ENCODE results near the gene ROBO3. TPM values are rescaled to one million over a fixed set of nuclear protein-coding genes. Genes with fewer than 3 reads are reported as not detected.
A peak's percentile ranks its signal among the peaks of the same experiment; 100 is the strongest.

The ROBO3 gene
- total RNA-seq, 1 experiment from 2014 or later = 1.3 TPM

DNA sequence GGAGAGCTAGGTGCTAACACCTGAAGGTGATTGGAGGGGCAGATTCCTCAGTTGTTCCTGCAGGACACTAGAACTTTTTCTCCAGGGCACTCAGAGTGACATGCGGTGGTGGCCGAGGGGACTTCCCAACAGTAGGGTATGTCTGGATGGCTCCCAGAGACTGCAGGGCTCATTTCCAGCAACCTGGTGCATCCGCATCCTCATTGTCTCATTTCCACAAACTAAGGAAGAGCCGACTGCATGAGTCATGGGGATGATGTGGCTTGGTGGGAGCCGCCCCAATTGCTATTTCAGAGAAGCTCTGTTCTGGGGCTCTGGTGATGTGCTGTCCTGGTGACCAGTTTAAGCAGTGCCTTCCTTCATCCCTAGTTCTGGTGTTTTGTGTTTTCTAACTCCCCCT is 35.2 kb downstream of the ROBO3 start:
- peak overlapping the region; percentile 43 for H3K4me2 ChIP-seq
- no peaks in the 10 kb centered on the region for H3K36me3 ChIP-seq (ENCODE audit: low read depth)
- peak; percentile 42 to 51 for DNase-seq
- no peaks in the 10 kb centered on the region for H3K9me2 ChIP-seq (ENCODE audit: insufficient read depth)
- CTCF ChIA-PET = no interaction called here
- no peak for TF ChIP-seq EZH2 (IDR thresholded peaks at IDR 0.05; ENCODE audit: low read depth)
- TF ChIP-seq, protein P1, sequence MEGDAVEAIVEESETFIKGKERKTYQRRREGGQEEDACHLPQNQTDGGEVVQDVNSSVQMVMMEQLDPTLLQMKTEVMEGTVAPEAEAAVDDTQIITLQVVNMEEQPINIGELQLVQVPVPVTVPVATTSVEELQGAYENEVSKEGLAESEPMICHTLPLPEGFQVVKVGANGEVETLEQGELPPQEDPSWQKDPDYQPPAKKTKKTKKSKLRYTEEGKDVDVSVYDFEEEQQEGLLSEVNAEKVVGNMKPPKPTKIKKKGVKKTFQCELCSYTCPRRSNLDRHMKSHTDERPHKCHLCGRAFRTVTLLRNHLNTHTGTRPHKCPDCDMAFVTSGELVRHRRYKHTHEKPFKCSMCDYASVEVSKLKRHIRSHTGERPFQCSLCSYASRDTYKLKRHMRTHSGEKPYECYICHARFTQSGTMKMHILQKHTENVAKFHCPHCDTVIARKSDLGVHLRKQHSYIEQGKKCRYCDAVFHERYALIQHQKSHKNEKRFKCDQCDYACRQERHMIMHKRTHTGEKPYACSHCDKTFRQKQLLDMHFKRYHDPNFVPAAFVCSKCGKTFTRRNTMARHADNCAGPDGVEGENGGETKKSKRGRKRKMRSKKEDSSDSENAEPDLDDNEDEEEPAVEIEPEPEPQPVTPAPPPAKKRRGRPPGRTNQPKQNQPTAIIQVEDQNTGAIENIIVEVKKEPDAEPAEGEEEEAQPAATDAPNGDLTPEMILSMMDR (conservative IDR thresholded peaks at IDR 0.05) = no peak
- H3K79me2 ChIP-seq (ENCODE audit: low read depth) = no peaks in the 10 kb centered on the region
- no TSS peak for BruUV-seq (replicated peaks)
- H4K20me1 ChIP-seq (ENCODE audit: insufficient read depth) = no peaks in the 10 kb centered on the region
- no peaks in the 10 kb centered on the region for H3K27me3 ChIP-seq (ENCODE audit: insufficient read depth, low read depth)
- H3K4me3 ChIP-seq = no peak overlapping the region
- H3K4me1 ChIP-seq (replicated peaks; ENCODE audit: insufficient read depth) = peaks cover 34% of the 10 kb centered on the region
- POLR2A ChIA-PET (ENCODE audit: unreplicated experiment) = interaction anchor here (0.8 kb wide), 1 partner anchor 278 kb away, joined by 5 read pairs; no protein-coding TSS in a partner anchor
- H3K27ac ChIP-seq = peak overlapping the region; percentile 41
- intact Hi-C loops (cut with micrococcal nuclease; ENCODE audit: unreplicated experiment) = no loop called here
- H2AFZ ChIP-seq = no peak overlapping the region
- H3K9me3 ChIP-seq (ENCODE audit: insufficient read depth, low read depth) = no peaks in the 10 kb centered on the region
- peaks cover 16% of the 10 kb centered on the region; the same call in 1 of the 2 replicates for H3F3A ChIP-seq (ENCODE audit: insufficient read depth, low read depth)

DNA sequence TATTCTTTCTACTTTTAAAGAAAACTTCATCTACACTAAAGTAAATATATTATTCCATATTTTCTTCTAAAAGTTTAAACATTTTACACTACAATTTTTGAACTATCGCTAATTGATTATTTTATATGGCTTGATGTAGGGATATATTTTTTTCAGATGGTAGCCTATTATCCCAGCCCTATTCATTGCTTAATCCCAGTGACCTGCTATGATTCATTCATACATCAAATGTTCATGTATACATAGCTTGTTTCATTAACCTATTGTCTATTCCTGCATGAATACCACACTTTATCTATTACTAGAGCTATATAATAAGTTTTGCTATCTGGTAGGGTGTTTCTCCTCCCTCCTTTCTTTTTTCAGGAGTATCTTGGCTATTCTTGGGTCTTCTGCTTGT is 37.4 kb downstream of the ROBO3 start:
- Histone ChIP-seq H3K36me3 (ENCODE audit: low read depth) (no peaks in the 10 kb centered on the region), H3K27me3 (ENCODE audit: insufficient read depth, low read depth) (no peaks in the 10 kb centered on the region), H3K4me2 (no peak overlapping the region), H3F3A (ENCODE audit: insufficient read depth, low read depth) (peaks cover 16% of the 10 kb centered on the region; the same call in 1 of the 2 replicates), H4K20me1 (ENCODE audit: insufficient read depth) (no peaks in the 10 kb centered on the region), H3K27ac (no peak overlapping the region), H3K9me3 (ENCODE audit: insufficient read depth, low read depth) (no peaks in the 10 kb centered on the region), H3K4me3 (no peak overlapping the region), H3K9me2 (ENCODE audit: insufficient read depth) (no peaks in the 10 kb centered on the region), H2AFZ (no peak overlapping the region), H3K4me1 (replicated peaks; ENCODE audit: insufficient read depth) (peaks cover 34% of the 10 kb centered on the region), H3K79me2 (ENCODE audit: low read depth) (no peaks in the 10 kb centered on the region)
- ChIA-PET POLR2A (ENCODE audit: unreplicated experiment) (no interaction called here), CTCF (no interaction called here)
- no peak for TF ChIP-seq EZH2 (IDR thresholded peaks at IDR 0.05; ENCODE audit: low read depth)
- TF ChIP-seq, protein P1 (conservative IDR thresholded peaks at IDR 0.05) = no peak
- no TSS peak for BruUV-seq (replicated peaks)
- DNase-seq = no peak
- intact Hi-C loops (cut with micrococcal nuclease; ENCODE audit: unreplicated experiment) = no loop called here

DNA sequence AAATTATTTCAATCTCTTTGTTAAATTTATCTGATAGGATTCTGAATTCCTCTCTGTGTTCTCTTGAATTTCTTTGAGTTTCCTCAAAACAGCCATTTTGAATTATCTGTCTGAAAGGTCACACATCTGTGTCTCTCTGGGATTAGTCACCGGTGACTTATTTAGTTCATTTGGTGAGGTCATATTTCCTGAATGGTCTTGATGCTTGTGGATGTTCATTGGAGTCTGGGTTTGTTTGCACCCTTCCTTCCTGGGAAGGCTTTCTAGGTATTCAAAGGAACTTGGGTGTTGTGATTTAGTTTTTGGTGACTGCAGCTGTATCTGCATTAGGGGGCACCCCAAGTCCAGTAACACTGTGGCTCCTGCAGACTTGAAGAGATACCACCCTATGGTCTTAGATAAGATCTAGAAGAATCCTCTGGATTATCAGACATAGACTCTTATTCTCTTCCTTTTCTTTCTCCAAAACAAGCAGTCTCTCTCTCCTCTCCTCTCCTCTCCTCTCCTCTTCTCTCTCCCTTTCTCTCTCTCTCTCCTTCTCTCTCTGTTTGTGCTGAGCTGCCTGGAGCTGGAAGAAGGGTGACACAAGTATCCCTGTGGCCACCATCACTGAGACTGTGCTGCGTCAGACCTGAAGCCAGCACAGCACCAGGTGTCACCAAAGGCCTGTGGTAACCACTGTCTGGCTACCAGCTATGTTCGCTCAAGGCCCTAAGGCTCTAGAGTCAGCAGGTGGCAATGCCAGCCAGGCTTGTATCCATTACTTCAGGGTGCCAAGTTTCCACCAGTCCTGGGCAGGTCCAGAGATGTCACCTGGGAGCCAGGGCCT is 50.5 kb downstream of the ROBO3 start:
- no peaks in the 10 kb centered on the region for H3K4me1 ChIP-seq (replicated peaks; ENCODE audit: insufficient read depth)
- no peaks in the 10 kb centered on the region for H3K36me3 ChIP-seq (ENCODE audit: low read depth)
- intact Hi-C loops (cut with micrococcal nuclease; ENCODE audit: unreplicated experiment) = no loop called here
- no peak overlapping the region for H3K27ac ChIP-seq
- no peak overlapping the region for H2AFZ ChIP-seq
- no peaks in the 10 kb centered on the region for H3F3A ChIP-seq (ENCODE audit: insufficient read depth, low read depth)
- no TSS peak for BruUV-seq (replicated peaks)
- TF ChIP-seq, protein P1 (conservative IDR thresholded peaks at IDR 0.05) = no peak
- no peak for TF ChIP-seq EZH2 (IDR thresholded peaks at IDR 0.05; ENCODE audit: low read depth)
- no peak for DNase-seq
- no peaks in the 10 kb centered on the region for H4K20me1 ChIP-seq (ENCODE audit: insufficient read depth)
- H3K27me3 ChIP-seq (ENCODE audit: insufficient read depth, low read depth) = no peaks in the 10 kb centered on the region
- no peak overlapping the region for H3K4me3 ChIP-seq
- H3K9me3 ChIP-seq (ENCODE audit: insufficient read depth, low read depth) = no peaks in the 10 kb centered on the region
- CTCF ChIA-PET = no interaction called here
- no peaks in the 10 kb centered on the region for H3K9me2 ChIP-seq (ENCODE audit: insufficient read depth)
- no peak overlapping the region for H3K4me2 ChIP-seq
- POLR2A ChIA-PET (ENCODE audit: unreplicated experiment) = no interaction called here
- no peaks in the 10 kb centered on the region for H3K79me2 ChIP-seq (ENCODE audit: low read depth)

Data from PC-9 (cell line).